NOMO-1 treated with dmso at 0.1 percent for 144 hours (cell line): Measurements from ENCODE around the gene MMP23B.
"Not testable (repeated sequence)": the region's sequence is repeated elsewhere in the genome, so short reads cannot be mapped to it uniquely, and the experiment has no call there.

Experiments used
- DNase-seq: peaks from one replicate; lab custom pipeline; 2025; ENCODE audit not compliant: unreplicated experiment; lab: John Stamatoyannopoulos, UW

The MMP23B gene

GRCh38 chr1:1664318-1664717, 32.3 kb downstream of the MMP23B start:
- DNase-seq: not testable (repeated sequence)

DNA sequence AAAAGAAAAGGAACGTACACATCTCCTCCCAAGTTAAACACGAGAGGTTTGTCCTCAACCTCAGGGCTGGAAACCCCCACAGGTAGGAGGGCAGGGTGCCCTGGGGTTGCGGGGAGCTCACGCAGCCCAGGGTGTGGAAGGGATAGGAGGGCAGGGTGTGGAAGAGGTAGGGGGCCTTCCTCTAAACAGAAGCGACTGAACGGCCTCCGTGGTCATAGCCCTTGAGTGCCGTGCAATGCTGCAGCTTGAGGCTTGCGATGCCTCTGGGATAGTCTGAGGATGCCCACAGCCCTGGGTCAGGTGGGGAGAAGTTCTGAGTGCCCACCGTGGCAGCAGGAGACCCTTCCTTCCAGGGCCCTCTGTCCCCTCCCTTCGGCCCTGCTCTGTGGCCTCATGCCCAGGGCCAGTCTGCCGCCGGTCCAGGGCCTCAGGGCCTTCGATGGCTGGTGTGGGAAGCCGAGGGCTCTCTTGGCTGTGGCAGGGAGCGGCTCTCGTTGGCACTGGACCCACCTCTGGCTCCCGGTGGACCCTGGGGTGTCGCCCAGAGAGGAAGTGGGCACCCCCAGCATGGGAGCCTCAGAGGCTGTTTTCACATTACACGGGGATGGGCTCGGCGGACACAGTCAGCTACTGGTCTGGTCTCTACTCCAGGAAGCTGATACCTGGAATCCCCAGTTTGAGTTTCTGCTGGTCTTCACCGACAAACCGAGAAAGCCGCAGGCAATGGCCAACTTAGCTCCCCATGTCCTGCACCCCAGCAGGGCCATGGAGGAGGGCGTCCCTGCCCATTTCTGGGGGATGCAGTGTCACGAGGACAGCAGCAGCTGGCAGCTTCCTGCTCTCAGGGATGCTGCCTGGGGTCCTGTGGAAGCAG, 33.2 kb downstream of the MMP23B start:
- no peak for DNase-seq

- DNase-seq: no peak
These were observed 33.9 kb downstream of the MMP23B start for GRCh38 chr1:1665815-1666251.

GRCh38 chr1:1666526-1666925, 34.6 kb downstream of the MMP23B start:
- no peak for DNase-seq

GRCh38 chr1:1669468-1670440, 37.8 kb downstream of the MMP23B start:
- no peak for DNase-seq

DNA sequence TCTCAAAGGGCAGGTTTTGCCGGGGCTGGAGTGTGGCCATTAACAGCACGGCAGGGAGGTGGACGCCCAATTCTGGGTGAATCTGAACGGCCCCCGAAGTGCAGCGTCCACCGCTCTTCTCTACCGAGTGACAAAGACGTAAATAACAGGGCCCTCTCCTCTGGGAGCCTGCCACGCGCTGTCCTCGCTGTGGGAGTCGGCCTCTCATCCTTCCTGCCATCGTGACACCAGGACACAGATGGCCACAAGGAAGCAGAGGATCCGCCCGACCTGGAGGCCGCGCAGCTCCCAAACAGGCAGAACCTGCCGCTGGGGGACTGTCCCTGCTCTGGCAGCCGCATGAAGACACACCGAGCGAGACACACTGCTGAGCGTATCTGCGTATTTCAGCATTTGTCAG, 38.9 kb downstream of the MMP23B start:
- DNase-seq: no peak

DNA sequence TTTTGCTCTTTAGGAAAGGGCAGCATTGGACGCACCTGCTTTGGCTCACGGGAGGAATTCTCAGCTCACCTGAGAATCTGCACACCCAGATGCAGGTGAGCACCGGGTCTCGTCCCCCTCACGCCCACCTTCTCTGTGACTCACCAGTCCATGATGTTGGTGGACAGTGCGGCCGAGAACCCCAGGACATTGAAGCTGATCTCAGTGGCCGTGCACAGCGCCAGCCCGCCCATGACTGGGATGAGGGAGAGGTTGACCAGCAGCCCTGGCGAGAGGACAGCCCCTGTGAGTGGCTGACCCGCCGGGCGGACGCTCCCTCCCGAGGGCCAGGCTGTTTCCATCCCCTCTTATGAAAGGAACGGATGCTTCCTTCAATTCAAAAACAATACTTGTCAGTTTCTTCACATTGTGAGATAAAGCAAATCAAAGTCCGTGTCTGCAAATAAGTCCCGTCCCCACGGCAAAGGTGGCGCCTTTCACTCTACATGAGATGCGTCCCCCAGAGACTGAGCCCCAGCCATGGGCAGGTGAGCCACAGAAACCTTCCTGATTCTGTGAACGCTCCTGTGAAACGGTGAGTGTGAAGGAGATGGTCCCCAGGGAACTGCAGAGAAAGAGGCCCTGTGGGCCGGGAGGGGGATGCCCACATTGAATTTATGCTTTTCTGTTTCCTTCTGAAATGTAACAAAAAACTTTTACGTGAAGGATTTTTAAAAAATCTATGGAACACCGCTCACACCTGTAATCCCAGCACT, 39.6 kb downstream of the MMP23B start:
- DNase-seq: no peak

DNA sequence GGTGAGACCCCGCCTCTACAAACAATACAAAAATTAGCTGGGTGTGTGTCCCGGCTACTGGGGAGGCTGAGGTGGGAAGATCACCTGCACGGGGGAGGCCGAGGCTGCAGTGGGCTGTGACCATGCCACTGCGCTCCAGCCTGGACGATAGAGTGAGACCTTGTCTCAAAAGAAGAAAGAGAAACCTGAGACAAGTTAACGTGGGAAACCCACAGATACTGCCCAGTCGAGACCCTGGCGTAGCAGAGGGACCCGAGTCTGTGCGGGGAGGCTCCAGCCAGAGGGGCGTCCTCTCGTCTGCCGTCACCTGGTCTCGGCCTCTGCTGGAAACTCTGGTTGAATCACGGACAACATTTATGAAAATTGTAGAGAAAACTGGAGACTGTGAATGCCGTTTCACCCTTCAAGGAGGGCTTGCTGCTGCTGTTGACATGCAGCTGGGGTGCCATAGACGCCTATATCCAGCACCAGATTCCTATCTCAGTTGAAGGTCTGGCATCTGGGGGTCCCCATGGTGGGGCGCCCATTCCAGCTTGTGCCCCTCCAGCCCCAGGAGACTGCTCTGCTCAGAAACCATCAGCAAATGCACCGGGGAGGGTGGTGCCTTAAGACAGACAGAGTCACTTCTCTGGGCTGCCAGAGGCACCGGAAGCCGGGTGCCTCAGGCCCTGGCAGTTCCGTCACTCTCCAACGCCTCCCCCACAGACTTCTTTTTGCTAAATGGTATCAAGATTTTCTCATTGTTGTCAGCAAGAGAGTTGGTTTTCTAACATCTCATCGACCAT, 40.4 kb downstream of the MMP23B start:
- no peak for DNase-seq

DNA sequence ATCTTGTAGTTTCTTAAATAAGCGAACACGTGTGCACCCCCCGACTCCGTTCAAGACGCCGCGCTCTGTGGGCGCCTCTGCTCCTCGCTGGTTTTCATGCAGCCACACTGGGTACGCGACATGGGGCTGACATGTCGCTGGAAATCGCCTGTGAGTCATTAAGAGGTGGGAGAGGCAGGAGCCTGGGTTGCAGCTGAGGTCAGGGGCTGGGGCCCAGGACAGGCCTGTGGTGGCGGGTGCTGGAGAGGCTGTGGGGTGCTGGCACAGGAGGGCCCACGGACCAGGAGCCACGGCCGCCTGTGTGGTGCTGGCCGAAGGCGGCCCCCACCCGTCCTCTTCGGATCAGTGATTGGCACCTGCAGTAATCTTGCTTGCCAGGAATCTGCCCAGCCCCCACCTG, 42.8 kb downstream of the MMP23B start:
- not testable (repeated sequence) for DNase-seq

GRCh38 chr1:1675218-1675617, 43.2 kb downstream of the MMP23B start:
- DNase-seq: not testable (repeated sequence)

DNA sequence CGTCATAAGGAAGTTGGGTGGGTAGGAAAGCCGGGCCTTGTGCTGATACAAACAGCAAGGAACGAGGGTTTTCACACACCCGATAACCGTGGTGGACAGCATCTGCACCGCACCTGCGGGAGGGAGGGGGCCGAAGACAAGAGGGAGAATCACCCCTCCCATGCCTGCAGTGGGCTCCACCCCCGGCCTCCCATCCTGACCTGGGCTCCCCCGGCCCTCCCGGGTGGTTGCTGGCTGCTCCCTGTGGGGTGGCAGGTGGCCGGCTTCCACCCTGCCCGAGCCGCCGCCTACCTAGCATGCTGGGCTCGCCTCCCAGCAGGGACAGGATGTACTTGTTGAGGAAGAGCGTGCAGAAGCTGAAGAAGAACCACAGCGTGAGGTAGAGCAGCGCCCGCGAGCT, 44.1 kb downstream of the MMP23B start:
- not testable (repeated sequence) for DNase-seq

DNA sequence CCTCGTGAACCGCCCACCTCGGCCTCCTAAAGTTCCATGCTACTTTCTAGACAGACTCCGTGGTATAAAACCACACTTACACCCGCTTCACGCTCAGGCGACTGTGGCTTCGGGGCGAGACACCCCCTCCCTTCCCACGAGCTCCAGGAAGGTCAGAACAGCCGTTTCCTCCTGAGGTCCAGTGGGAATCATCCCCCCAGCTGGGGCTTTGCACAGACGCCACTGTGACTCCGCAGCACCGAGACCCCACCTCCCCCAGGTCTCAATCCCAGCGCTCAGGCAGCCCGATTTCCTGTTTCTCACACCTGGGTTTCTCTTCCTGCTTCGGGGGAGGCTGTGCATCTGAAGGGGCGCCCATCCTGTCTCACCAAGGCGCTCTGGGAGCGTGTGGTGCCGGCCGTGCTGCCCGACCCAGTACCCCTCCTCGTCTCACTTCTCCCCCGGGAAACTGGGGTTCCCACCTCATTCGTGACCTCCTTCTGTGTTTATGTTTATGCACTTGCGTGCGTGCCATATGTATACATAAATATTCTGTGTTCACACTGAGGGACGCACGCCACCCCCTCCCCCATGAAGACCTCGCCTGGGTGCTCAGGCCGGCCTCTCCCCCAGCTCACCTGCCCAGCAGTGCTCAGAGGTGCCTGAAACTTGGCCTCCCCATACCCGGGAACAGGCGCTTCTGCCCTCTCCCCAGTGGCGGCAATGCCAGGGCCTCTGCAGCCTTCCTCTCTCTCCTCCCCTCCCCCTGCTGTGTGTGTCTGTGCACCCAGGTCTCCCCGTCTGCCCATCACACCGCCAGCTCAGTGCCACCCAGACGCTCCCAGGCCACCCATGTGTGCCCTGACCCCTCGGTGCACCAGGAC, 46.0 kb downstream of the MMP23B start:
- no peak for DNase-seq

- no peak for DNase-seq
These were observed 46.8 kb downstream of the MMP23B start for GRCh38 chr1:1678581-1679380.

GRCh38 chr1:1680031-1680911, 48.3 kb downstream of the MMP23B start:
- DNase-seq: no peak

DNA sequence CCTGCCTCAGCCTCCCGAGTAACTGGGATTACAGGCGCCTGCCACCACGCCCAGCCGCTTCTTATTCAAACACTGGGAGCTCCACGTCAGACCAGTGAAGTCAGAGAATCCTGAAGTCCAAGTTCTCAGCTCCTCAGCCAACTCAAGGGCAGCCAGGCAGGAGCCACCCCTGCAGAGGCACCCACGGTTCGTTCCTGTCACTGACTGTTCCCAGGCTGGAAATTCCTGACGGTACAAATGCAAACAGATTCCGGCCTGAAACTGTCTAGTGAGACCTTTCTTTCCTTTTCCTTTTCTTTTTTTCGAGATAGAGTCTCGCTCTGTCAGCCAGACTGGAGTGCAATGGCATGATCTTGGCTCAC, 48.9 kb downstream of the MMP23B start:
- DNase-seq: no peak

- DNase-seq: no peak
These were observed 51.3 kb downstream of the MMP23B start for GRCh38 chr1:1683104-1683905.
